AG04449 (cell line): Measurements from ENCODE around the gene SMIM33.

Experiments
- CTCF ChIA-PET: fragments of 350-600 bp; formaldehyde crosslinking; extraction: SDS; loops from one replicate; lab custom pipeline; 2021; ENCODE audit warnings: antibody characterized with exemption; lab: Yijun Ruan, JAX
- POLR2A ChIA-PET: fragments of 400-600, 350-600 bp; formaldehyde crosslinking; extraction: SDS; loops from one replicate; lab custom pipeline; 2020; ENCODE audit warnings: antibody characterized with exemption, inconsistent platforms; lab: Yijun Ruan, JAX
- DNase-seq: peaks from one replicate; pipeline ENCODE4 v3.0.0-alpha.2; 2010; ENCODE audit warnings: low read depth, low spot score
- H3K4me3 ChIP-seq: 2 replicates; pipeline ENCODE4 v1.5.1; 2011; ENCODE audit warnings: low read depth, mild to moderate bottlenecking, control low read depth, low read length
- CTCF ChIP-seq: IDR thresholded peaks from one replicate; pipeline ENCODE4 v1.5.1; 2011; ENCODE audit warnings: mild to moderate bottlenecking, moderate library complexity, low read length, control low read depth, inconsistent platforms; ENCODE audit not compliant: insufficient read depth; ENCODE audit errors: missing control alignments

SMIM33 gene

GRCh38 chr5:139445325-139446170 lies 25.3 kb upstream of the SMIM33 start:
- POLR2A ChIA-PET: interaction anchor here (0.6 to 1.5 kb wide), 4 partner anchors 10 to 760 kb away, joined by 3 to 4 read pairs (median 3); no protein-coding TSS in a partner anchor
- H3K4me3 ChIP-seq: no peak overlapping the region
- CTCF ChIA-PET: interaction anchor here (0.9 to 2.9 kb wide), 8 partner anchors 9 to 71 kb away, joined by 3 to 12 read pairs (median 7); no protein-coding TSS in a partner anchor
- TF ChIP-seq CTCF: no peak
- peak; percentile 79 for DNase-seq

- no peak for DNase-seq
- ChIA-PET CTCF (interaction anchor here (1.3 to 1.5 kb wide), 3 partner anchors 8 to 67 kb away, joined by 3 to 7 read pairs (median 3); no protein-coding TSS in a partner anchor), POLR2A (interaction anchor here (0.6 kb wide), 1 partner anchor 11 kb away, joined by 3 read pairs; no protein-coding TSS in a partner anchor)
- H3K4me3 ChIP-seq: no peak overlapping the region
- TF ChIP-seq CTCF: no peak
Observed at GRCh38 chr5:139446956-139447779, 23.6 kb upstream of the SMIM33 start.

DNA sequence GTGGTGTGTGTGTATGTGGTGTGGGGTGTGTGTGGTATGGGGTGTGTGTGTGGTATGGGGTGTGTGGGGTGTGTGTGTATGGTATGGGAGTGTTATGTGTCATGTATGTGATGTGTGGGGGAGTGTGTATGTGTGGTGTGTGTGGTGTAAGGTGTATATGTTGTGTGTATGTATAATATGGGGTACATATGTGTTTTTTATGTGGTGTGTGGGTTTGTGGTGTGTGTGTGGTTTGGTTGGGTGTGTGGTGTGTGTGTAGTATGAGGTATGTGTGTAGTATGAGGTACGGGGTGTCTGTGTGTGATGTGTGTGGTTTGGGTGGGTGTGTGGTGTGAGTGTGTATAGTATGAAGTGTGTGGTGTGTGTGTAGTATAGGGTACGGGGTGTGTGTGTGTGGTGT lies 19.6 kb upstream of the SMIM33 start:
- CTCF ChIA-PET: no interaction called here
- H3K4me3 ChIP-seq: no peak overlapping the region
- POLR2A ChIA-PET: no interaction called here
- no peak for DNase-seq
- TF ChIP-seq CTCF: no peak

GRCh38 chr5:139451878-139452660 lies 18.7 kb upstream of the SMIM33 start:
- CTCF ChIA-PET: no interaction called here
- DNase-seq: no peak
- H3K4me3 ChIP-seq: no peak overlapping the region
- POLR2A ChIA-PET: no interaction called here
- no peak for TF ChIP-seq CTCF

GRCh38 chr5:139453683-139454567 lies 16.9 kb upstream of the SMIM33 start:
- no peak for TF ChIP-seq CTCF
- POLR2A ChIA-PET: no interaction called here
- DNase-seq: no peak
- CTCF ChIA-PET: no interaction called here
- H3K4me3 ChIP-seq: no peak overlapping the region
